Measurements from ENCODE around the gene TRMT44.

GRCh38 chr4:8515316-8516060 lies 74.9 kb downstream of the TRMT44 start:
- TF ChIP-seq EZH2 (IDR thresholded peaks at IDR 0.05) (no peak), POLR2AphosphoS5 (IDR thresholded peaks at IDR 0.05; ENCODE audit: borderline replicate concordance, low read depth, low read length) (no peak)
